Right lobe of liver (tissue), 6 donors: ENCODE results near the gene C2orf76. TPM values are rescaled to one million over a fixed set of nuclear protein-coding genes. Genes with fewer than 3 reads are reported as not detected.

Experiments used
- ATAC-seq, 4 donors: fragments of 200-7000 bp; cut with Tn5 transposase; one replicate each; pipeline ENCODE4 v1.9.1; 2020; ENCODE audit warnings: mild to moderate bottlenecking in 4 of 4, moderate library complexity in 4 of 4
- DNase-seq, 3 donors: peaks; one replicate each; pipeline ENCODE4 v3.0.0-alpha.2; 2020
- H3K27ac ChIP-seq, 3 donors: fragments of 200-600 bp; one replicate each; pipeline ENCODE4 v1.8.0; 2022
- H3K27me3 ChIP-seq, 2 donors: fragments of 200-600 bp; one replicate each; pipeline ENCODE4 v1.8.0; 2022
- H3K36me3 ChIP-seq, 4 donors: fragments of 200-600 bp; sonication (generic) in 1 of 4; one replicate each; pipeline versions ENCODE4 v1.5.1 to v1.8.0; 2017 to 2022; ENCODE audit warnings: control low read depth in 1 of 4
- H3K4me1 ChIP-seq, 4 donors: fragments of 200-600 bp; sonication (generic) in 1 of 4; one replicate each; pipeline versions ENCODE4 v1.5.1 to v1.8.0; 2017 to 2022; ENCODE audit warnings: control low read depth in 1 of 4
- H3K4me3 ChIP-seq, 3 donors: fragments of 200-600 bp; one replicate each; pipeline ENCODE4 v1.8.0; 2022
- H3K9me3 ChIP-seq, 4 donors: fragments of 200-600 bp; sonication (generic) in 1 of 4; one replicate each; pipeline versions ENCODE4 v1.5.1 to v1.8.0; 2017 to 2022; ENCODE audit warnings: control low read depth in 1 of 4
- POLR2A ChIP-seq: fragments of 450-650 bp; IDR thresholded peaks from one replicate; pipeline ENCODE4 v1.6.1; 2017; ENCODE audit warnings: antibody characterized with exemption, mild to moderate bottlenecking
- WGBS: methylation state at CpG from one replicate; pipeline ENCODE4 v1.1.6; 2018; ENCODE audit warnings: low coverage, low lambda C conversion rate; ENCODE audit not compliant: insufficient coverage; ENCODE audit errors: missing lambda C conversion rate; 5-methylcytosine and 5-hydroxymethylcytosine counted together
- intact Hi-C, 2 donors: fragments of 100-400 bp; cut with DNase I; formaldehyde crosslinking; loops; one replicate each; pipeline versions ENCODE4 v1.11.2 to v1.14.1; 2022
- total RNA-seq, 6 experiments: library from RNA; depleted of rRNA in 2 of 6; stranded (reverse); fragments of >200 nt in 2 of 6; fragmentation: NEBNext Ultra II Directional in 3 of 6; extraction: Animal tissue kit (Norgen Biotek cat#: 25700) in 3 of 6; gene quantifications; one replicate each; pipeline versions ENCODE4 v1.1.0 to v1.2.4, GENCODE V29; 2016 to 2023
- TF ChIP-seq, protein P1 (sequence below), 4 donors: fragments of 200-600 bp in 3 of 4; fragments of 450-650 bp in 1 of 4; IDR thresholded peaks; one replicate each; pipeline versions ENCODE4 v1.5.1 to v1.8.0; 2016 to 2022; ENCODE audit warnings: antibody characterized with exemption in 4 of 4, mild to moderate bottlenecking in 2 of 4
- donor health status: DM: no; HTN: yes; CAD: no.
- donor health status: DM: no; HTN: no; CAD: no.
- donor health status: DM: no; HTN: no; CAD: no.
- donor health status: DM: no; HTN: yes; CAD: no.
- donor health status: DM: no; HTN: yes; CAD: no.

C2orf76 gene
- total RNA-seq, 6 experiments from 2014 or later: 2.6 to 5.5 (median 3.5) TPM

DNA sequence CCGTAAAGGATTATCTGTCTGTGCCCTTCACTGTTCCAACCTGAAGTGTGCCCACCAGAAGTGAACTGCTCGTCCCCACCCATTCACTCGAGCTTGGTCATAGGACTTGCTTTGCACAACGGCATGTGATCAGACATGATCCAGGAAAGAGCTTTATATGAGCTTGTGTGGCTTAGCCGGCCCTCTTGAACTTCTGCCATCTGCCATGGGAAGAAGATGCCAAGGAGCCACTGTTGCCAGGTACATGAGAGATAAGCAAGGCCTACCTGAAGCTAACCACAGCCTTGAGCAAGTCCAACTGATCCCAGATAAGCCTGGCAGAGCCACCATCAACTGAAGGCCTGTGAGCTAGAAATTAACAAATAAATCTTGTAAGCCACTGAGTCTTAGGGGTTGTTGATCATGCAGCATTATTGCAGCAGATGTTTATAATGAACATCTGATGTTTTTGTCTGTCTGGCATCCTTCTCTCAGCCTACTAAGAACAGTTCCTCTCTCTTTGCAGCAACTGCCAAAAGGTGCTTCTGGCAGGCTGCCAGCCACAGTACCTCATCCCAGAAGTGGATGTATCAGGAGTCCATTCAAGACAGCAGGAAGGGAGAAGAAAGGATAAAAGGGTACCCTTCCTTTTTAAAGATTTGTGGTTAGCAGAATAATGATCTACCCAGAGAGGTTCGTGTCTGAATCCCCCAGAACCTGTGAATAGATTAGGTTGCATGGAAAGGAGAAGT, 16.9 kb upstream of the C2orf76 start:
- WGBS: 93% methylated on average over 5 of the region's 6 CpGs
- H3K27me3 ChIP-seq: no peaks in the 10 kb centered on the region
- no peaks in the 10 kb centered on the region for H3K36me3 ChIP-seq
- no peak overlapping the region for H3K27ac ChIP-seq
- intact Hi-C loops: no loop called here
- peaks cover 0 to 10% (median 5%) of the 10 kb centered on the region in 4 donors for H3K4me1 ChIP-seq
- DNase-seq (peak in 1 of 3 donors; percentile 41), ATAC-seq (no peak)
- H3K9me3 ChIP-seq: no peaks in the 10 kb centered on the region
- no peak for TF ChIP-seq POLR2A
- TF ChIP-seq, protein P1, sequence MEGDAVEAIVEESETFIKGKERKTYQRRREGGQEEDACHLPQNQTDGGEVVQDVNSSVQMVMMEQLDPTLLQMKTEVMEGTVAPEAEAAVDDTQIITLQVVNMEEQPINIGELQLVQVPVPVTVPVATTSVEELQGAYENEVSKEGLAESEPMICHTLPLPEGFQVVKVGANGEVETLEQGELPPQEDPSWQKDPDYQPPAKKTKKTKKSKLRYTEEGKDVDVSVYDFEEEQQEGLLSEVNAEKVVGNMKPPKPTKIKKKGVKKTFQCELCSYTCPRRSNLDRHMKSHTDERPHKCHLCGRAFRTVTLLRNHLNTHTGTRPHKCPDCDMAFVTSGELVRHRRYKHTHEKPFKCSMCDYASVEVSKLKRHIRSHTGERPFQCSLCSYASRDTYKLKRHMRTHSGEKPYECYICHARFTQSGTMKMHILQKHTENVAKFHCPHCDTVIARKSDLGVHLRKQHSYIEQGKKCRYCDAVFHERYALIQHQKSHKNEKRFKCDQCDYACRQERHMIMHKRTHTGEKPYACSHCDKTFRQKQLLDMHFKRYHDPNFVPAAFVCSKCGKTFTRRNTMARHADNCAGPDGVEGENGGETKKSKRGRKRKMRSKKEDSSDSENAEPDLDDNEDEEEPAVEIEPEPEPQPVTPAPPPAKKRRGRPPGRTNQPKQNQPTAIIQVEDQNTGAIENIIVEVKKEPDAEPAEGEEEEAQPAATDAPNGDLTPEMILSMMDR (IDR thresholded peaks at IDR 0.05): no peak
- no peak overlapping the region for H3K4me3 ChIP-seq

DNA sequence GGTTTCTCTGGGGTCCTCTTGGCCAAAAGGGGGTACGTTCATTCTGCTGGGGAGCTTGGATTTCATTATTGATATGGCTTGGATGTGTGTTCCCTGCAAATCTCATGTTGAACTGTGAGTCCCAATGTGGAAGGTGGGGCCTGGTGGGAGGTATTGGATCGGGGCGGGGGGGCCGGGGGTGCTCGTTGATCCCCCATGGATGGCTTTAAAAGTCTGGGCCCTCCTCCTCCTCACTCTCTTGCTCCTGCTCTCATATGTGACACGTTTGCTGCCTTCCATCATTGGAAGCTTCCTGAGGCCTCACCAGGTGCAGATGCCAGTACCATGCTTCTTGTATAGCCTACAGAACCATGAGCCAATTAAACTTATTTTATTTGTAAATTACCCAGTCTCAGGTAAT, 11.9 kb upstream of the C2orf76 start:
- Histone ChIP-seq H3K36me3 (peaks cover 0 to 3% (median under 1%) of the 10 kb centered on the region in 4 donors), H3K4me1 (peaks cover 0 to 3% (median 0%) of the 10 kb centered on the region in 4 donors), H3K9me3 (no peaks in the 10 kb centered on the region), H3K27ac (no peak overlapping the region), H3K4me3 (no peak overlapping the region), H3K27me3 (no peaks in the 10 kb centered on the region)
- whole genome bisulfite sequencing: no CpG with 5 or more reads among the region's 6 CpGs
- ATAC-seq (no peak), DNase-seq (no peak)
- intact Hi-C loops: no loop called here
- TF ChIP-seq, protein P1 (IDR thresholded peaks at IDR 0.05): no peak
- no peak for TF ChIP-seq POLR2A

DNA sequence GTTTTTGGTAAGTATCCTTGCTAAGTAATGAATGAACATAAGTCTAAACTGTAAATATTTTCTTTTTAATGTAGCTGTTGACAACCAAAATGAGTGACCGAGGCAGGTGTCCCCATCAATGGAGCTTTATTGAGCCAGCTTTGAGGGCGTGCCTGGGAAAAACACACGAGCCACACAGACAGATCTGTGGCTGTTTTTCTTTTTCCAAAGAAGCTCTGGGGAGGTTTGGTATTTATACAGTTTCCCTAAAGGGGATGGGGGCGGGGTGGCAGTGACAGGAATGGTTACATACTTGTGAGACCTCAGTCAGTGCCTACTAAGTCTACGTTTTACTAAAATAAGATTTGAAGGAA, 11.3 kb upstream of the C2orf76 start:
- no peaks in the 10 kb centered on the region for H3K27me3 ChIP-seq
- 78% methylated on average over 5 of the region's 5 CpGs for WGBS
- intact Hi-C loops: no loop called here
- no peaks in the 10 kb centered on the region for H3K9me3 ChIP-seq
- H3K27ac ChIP-seq: no peak overlapping the region
- H3K36me3 ChIP-seq: peaks cover 0 to 9% (median 3%) of the 10 kb centered on the region in 4 donors
- H3K4me3 ChIP-seq: no peak overlapping the region
- peaks cover 0 to 3% (median 0%) of the 10 kb centered on the region in 4 donors for H3K4me1 ChIP-seq
- no peak for TF ChIP-seq POLR2A
- TF ChIP-seq, protein P1 (IDR thresholded peaks at IDR 0.05): no peak
- DNase-seq (no peak), ATAC-seq (no peak)

DNA sequence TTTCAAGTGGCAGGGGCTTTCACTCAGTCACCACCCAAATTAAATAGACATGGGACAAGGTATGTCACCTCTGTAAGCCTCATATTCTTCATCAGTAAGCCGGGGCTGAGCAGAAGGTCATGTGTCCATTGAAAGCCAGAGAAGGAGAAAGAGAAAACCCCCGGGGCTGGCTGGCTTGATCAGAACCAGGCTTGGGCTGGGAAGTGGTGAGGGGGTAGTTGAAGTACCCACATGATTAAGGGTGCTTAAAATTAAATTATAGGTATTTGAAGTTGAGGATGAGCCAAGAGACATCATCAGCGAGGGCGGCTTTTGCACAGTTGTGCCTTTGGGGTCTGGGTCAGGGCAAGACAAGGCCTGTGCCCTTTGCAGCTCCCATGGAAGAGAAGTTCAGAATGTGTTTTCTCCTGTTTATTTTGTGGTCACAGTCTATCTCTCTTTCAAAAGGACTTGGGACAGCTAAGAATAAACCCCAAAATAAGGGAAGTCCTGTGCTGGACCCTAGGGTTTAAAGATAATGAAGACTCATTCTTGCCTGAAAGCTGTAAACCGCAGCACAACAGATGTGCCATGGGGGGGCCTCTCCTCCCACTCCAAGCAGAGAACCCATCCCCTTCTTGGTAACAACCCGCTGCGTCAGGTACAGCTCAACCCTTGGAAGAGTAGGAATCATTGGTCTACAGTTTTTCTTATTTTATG, 10.8 kb upstream of the C2orf76 start:
- ATAC-seq (no peak), DNase-seq (no peak)
- Histone ChIP-seq H3K4me1 (peaks cover 0 to 3% (median 0%) of the 10 kb centered on the region in 4 donors), H3K9me3 (no peaks in the 10 kb centered on the region), H3K36me3 (peaks cover 0 to 14% (median 9%) of the 10 kb centered on the region in 4 donors), H3K27ac (no peak overlapping the region), H3K27me3 (no peaks in the 10 kb centered on the region), H3K4me3 (no peak overlapping the region)
- TF ChIP-seq POLR2A: no peak
- TF ChIP-seq, protein P1 (IDR thresholded peaks at IDR 0.05): no peak
- WGBS: 82% methylated on average over 7 of the region's 7 CpGs
- intact Hi-C loops: no loop called here
